Measurements from ENCODE around the gene WFS1. TPM values are rescaled to one million over a fixed set of nuclear protein-coding genes. Genes with fewer than 3 reads are reported as not detected.

WFS1 gene
- total RNA-seq, 1 donor from 2014 or later: 11.6 TPM

DNA sequence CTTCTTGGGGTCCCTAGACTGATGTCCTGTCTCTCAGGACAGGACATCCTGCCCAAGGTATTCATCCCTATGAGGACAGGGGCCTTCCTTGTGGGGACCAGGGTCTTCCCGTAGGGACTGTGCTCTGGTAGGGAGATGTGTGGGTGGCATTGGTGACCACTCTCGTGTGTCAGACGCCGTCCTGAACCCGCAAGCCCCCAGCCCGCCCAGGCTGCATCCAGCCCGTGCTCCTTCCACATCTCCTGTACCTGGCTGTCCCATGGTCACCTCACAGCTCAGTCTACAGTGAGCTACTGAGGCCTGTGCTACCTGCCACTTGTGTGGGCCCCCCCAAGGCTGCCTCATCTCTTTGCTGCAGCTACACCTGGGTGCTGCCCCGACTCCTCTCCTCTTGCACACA, 24.0 kb downstream of the WFS1 start:
- H3K4me3 ChIP-seq (ENCODE audit: low read depth, low read length): no peak overlapping the region
- no peak for DNase-seq (ENCODE audit: low read depth)
- TF ChIP-seq, protein P1, sequence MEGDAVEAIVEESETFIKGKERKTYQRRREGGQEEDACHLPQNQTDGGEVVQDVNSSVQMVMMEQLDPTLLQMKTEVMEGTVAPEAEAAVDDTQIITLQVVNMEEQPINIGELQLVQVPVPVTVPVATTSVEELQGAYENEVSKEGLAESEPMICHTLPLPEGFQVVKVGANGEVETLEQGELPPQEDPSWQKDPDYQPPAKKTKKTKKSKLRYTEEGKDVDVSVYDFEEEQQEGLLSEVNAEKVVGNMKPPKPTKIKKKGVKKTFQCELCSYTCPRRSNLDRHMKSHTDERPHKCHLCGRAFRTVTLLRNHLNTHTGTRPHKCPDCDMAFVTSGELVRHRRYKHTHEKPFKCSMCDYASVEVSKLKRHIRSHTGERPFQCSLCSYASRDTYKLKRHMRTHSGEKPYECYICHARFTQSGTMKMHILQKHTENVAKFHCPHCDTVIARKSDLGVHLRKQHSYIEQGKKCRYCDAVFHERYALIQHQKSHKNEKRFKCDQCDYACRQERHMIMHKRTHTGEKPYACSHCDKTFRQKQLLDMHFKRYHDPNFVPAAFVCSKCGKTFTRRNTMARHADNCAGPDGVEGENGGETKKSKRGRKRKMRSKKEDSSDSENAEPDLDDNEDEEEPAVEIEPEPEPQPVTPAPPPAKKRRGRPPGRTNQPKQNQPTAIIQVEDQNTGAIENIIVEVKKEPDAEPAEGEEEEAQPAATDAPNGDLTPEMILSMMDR (conservative IDR thresholded peaks at IDR 0.05; ENCODE audit: low read depth, low read length): no peak

DNA sequence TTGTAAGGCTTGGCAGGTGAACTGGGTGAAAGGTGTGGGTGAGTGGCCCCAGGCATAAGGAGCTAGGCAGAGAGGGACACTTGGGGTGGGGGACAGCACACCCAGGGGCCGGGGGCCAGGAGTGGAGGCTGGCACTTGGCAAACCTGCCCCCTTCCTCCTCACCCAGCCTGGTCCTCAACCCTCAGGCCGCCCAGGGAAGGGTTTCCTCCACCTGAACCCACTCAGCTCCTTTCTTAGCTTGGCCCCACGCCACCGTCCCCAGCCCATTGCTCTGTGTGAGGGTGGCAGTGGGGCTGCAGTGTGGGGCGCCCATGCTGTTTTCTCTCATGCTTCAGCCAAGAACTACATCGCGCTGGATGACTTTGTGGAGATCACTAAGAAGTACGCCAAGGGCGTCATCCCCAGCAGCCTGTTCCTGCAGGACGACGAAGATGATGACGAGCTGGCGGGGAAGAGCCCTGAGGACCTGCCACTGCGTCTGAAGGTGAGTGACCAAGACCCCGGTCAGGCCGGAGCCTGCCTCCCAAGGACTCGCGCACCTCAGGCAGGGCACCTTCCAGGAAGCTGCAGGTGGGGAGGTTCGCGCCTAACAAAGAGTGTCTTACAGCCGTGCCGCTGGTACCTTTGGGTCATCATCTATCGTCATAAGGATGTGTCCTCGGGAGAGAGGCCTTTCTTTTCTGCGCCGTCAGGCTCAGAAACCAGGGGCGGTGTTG, 25.2 kb downstream of the WFS1 start:
- no peak for DNase-seq (ENCODE audit: low read depth)
- TF ChIP-seq, protein P1 (conservative IDR thresholded peaks at IDR 0.05; ENCODE audit: low read depth, low read length): no peak
- no peak overlapping the region for H3K4me3 ChIP-seq (ENCODE audit: low read depth, low read length)

DNA sequence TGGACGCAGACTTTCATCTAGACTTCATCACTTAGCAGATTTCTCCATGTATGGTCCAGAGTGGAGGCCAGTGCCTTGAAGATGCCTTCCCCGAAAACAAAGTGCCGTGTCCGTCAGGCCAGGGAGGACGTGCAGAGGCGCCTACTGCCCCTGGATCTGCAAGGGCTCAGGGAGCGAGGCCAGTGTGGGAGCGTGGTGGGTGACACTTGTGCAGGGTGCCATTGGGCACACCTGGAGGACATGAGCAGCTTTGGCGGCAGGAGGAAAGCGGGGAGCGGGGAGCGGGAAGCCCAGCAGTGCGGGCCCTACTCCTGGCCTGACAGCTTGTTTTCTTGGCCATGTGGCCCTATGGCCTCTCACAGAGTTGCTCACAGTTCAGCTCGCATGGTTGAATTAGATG, 25.8 kb downstream of the WFS1 start:
- DNase-seq (ENCODE audit: low read depth): no peak
- no peak overlapping the region for H3K4me3 ChIP-seq (ENCODE audit: low read depth, low read length)
- TF ChIP-seq, protein P1 (conservative IDR thresholded peaks at IDR 0.05; ENCODE audit: low read depth, low read length): no peak

DNA sequence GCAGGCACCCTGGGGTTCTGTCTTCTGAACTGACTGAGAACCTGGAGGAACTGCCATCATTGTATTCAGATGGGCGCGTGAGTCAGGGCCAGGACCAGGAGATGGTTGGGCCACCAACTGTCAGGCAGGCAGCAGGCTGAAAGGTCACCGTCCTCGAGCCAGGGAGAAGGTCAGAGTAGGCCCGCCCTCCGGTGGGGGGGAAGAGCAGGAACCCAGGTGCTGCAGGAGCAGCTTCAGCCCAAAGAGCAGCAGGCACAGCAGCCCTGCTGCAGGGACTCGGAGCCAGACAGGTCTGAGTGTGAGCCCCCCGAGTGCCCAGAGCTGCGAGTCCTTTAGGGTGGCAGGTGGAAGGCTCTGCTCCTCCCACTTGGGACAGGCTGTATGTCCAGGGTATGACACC, 26.4 kb downstream of the WFS1 start:
- TF ChIP-seq, protein P1 (conservative IDR thresholded peaks at IDR 0.05; ENCODE audit: low read depth, low read length): no peak
- no peak for DNase-seq (ENCODE audit: low read depth)
- H3K4me3 ChIP-seq (ENCODE audit: low read depth, low read length): no peak overlapping the region

DNA sequence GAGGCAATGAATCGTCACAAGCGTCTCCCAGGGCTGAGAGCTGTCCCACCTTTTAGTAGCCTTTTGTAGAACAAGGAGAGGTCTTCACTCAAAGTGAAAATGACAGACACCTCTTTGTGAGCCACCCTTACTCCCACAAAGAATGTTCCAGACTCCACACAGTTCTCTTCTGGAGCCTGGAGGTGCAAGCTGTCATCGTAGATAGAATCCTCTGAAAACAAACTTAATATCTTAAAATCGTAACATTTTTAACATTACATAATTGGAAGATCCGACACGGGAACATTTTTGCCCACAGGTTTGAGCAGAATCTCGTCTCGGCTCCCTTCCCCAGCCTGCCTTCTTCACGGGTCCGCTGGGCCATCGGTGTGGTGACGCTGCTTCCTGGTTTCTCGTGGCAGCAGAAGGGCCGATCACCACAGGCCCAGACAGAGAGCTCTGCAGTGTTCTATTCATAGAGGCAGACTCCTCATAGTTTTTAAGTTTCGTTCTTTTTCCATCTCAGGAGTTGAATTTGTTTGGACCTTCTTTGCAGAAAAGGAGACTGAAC, 27.7 kb downstream of the WFS1 start:
- H3K4me3 ChIP-seq (ENCODE audit: low read depth, low read length): no peak overlapping the region
- TF ChIP-seq, protein P1 (conservative IDR thresholded peaks at IDR 0.05; ENCODE audit: low read depth, low read length): no peak
- no peak for DNase-seq (ENCODE audit: low read depth)

DNA sequence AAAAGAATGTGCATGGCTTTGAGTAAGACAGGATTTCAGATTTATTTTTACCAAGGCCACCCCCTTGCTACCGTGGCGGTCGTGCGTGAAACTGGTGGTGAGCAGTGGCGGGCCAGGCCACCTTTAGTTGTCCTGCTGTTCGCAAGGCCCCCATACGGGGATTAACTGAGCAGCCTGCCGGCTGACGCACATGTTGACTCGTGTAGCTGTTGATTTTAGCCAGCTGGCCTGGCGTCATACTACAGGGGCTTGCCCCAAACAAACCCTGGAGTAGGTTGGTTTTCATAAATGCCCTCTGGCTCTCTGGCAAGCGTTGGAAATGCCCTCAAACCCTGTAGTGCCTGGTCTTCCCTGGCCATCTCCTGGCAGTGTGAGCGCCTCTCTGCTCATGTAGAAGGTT, 28.4 kb downstream of the WFS1 start:
- TF ChIP-seq, protein P1 (conservative IDR thresholded peaks at IDR 0.05; ENCODE audit: low read depth, low read length): no peak
- DNase-seq (ENCODE audit: low read depth): no peak
- no peak overlapping the region for H3K4me3 ChIP-seq (ENCODE audit: low read depth, low read length)

DNA sequence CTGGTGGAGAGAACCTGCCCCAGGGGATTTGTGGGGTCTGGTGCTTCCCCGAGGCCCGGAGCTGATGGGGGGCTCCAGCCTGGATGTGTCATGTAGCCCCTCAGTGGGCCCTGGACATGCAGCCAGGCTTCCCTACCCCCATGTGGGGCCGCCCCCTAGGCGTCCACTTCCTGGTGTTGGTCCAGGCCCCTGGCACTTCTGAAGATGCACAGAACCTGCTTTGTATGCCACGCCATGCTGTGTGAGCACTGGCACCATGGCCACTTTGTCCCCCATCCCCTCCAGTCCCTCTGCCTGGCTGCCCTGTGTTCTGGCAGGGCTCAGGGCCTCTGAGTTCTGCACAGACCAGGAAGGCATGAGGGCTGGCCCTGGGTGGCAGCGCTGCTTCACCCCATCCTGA, 29.2 kb downstream of the WFS1 start:
- H3K4me3 ChIP-seq (ENCODE audit: low read depth, low read length): no peak overlapping the region
- TF ChIP-seq, protein P1 (conservative IDR thresholded peaks at IDR 0.05; ENCODE audit: low read depth, low read length): no peak
- no peak for DNase-seq (ENCODE audit: low read depth)
